ENCODE results near the gene AQP9.

AQP9 gene

GRCh38 chr15:58139276-58139988, 1.3 kb downstream of the AQP9 start:
- no peak for DNase-seq
- intact Hi-C loops (cut with DNase I) = no loop called here

DNA sequence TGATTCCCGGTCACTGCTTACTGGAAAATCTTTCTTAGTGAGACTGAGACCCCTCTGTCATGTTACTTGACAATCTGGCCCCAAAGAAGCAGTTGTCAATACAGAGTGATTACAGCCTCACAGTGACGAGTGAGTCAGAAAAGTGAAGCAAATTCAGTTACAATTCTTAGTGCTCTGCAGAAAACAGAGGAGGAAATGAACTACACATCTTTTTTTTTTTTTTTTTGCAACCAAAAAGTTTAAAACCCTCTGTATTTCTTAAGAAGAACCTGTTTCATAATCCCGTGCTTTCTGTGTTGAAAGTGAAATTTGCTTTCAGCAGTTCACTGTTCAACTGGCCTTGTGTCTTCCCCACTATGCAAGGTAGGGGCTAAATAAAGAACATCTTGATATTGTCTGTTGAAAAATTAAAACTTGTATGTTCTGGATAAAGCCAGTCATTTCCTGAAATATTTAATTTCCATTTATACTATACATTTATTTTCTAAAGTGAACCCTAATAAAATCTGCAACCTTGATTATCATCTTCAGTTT, 1.9 kb downstream of the AQP9 start:
- DNase-seq = no peak
- intact Hi-C loops (cut with DNase I) = no loop called here

DNA sequence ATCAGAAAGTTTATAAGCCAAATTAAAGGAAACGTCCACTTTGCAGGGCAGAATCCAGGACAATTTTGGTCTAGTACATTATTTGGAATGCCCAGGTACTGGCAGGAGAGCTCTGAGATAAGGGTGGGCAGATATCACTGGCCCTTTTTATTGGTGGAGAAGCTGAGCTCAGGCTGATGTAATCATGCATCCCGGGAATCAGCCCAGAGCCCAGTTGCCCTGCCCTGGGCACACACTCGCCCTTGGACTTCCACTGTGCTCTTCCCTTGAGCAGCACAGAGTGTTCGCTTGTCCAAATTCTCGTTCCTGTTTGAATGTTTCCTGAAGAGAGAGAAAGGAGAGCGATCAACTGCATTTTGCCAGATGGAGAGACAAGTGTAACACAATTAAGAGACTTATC, 3.7 kb downstream of the AQP9 start:
- DNase-seq = no peak
- intact Hi-C loops (cut with DNase I) = no loop called here

GRCh38 chr15:58142827-58143461, 4.8 kb downstream of the AQP9 start:
- no peak for DNase-seq
- intact Hi-C loops (cut with DNase I) = no loop called here

DNA sequence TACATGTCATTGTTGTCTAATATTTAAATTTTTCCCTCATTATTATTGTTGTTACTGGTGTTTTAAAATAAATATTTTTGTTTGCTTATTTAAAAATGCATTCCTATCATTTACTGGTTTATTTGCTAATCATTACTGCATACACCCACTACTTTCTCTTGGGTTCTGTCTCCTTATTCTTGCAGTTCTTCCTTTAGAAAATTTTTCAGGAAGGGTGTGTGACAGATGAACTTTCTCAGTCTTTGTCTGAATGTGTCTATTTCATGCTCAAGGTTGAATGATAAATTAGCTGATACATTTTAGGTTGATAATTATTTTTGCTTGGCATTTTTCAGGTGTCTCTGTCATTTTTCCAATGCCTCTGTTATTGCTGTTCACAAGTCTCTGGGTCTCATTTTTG, 7.4 kb downstream of the AQP9 start:
- DNase-seq = no peak
- intact Hi-C loops (cut with DNase I) = no loop called here

- no peak for DNase-seq
- intact Hi-C loops (cut with DNase I) = no loop called here
Observed at GRCh38 chr15:58146211-58146610, 8.0 kb downstream of the AQP9 start.

DNA sequence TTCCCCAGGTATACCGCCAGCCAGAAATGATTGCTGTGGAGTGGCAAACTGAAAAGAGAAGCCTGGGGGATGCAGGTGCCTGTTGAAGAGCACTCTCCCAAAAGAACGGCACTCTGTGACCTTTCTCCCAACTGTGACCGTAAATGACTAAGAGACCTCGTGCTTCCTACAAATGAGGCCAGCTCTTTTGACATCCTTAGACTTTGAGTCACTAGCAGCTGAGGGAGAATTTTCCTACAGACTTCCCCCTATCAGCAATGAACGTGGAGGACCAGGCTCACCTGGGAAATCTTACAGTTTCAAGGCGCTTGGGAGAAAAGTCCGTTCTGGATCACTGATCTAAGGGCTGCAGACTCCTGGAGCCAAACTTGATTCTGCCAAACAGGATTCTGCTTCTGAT, 8.6 kb downstream of the AQP9 start:
- intact Hi-C loops (cut with DNase I) = no loop called here
- DNase-seq = peak in 1 of 10 donors; percentile 57

DNA sequence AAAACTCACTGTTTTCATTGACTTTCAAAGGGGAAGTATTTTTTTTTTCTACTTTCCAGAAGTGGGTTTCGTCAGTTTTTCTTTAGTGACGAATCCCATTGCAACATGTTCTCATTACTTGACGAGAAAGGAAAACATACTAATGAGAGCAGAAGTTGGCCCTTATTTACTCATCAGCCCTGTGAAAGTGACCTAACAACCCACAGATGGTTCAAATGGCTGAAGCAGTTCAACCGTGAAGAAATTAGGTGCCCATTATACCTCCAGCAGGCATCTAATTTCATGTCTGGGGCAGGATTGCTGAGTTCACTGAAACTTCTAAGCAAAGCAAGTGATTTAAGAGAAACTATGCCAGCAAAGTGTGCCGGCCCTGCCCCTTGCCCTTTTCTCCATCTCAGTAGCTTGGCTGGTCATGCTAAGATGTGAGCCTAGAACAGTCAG, 9.0 kb downstream of the AQP9 start:
- intact Hi-C loops (cut with DNase I) = no loop called here
- no peak for DNase-seq

DNA sequence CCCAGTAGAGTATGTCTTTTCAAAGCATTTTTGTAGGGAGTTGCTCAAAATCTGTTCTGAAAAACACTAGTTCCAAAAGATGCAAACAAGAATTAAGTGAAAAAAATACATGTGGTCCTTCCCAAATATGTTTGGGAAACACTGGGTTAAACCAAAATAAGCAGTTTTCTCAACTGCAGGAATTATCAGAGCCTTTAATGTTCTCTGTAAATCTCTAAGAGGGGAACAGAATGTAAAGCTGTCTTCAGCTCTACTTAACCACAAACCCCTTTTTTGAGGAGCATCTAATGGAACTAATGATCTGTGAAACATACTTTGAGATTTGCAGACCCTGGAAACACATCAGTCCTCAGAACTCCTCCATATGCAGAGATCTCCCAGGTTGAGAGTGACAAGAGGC, 9.9 kb downstream of the AQP9 start:
- no peak for DNase-seq
- intact Hi-C loops (cut with DNase I) = no loop called here

DNA sequence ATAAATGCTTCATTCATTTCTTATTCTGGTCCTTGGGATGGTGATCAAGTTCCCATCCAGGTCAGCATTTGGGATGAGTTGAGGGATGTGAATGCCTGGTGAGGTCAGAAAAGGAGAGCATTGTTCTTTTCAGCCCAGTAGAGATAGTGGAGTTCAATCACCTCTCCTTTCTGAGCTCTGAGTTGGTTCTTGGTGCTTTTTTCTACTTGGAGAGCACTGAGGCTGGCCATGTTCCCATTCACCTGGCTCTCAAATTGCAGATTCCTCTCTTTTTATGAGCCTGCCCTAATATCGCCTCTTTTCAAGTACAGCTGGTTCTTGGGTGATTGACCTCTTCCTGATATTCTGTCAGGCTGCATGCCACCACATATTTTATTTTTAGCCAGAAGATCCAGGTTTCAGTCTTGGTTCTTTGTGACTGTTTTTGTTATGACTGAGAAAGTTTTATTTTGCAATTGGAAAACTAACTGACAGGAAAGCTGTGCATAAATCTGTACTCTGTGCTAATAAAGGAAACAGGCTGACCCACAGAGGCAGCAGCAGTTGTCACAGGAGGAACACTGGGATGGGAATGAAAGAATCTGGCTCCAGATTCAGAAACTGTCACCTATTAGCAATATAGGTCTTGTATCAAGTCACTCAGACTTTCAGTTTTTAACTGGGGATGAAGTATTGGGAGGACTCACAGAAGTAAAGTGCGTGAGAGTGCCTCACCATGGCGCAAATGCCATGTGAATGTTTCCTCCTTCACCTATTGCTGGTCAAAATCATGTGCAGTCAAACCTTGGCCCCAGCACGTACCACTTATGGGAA, 10.7 kb downstream of the AQP9 start:
- no peak for DNase-seq
- intact Hi-C loops (cut with DNase I) = no loop called here

DNA sequence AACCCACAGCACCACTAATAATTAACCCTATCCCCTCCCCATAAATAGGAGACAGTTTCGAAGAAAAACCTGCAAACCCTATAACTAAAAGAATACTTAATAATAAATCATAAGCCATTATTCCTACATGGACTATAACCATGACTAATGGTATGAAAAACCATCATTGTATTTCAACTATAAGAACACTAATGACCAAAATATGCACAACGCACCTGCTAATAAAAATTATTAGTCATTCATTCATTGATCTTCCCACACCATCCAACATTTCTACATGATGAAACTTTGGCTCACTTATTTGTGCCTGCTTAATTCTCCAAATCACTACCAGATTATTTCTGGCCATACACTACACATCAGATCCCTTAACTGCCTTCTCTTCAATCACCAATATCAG, 16.6 kb downstream of the AQP9 start:
- DNase-seq = no peak
- intact Hi-C loops (cut with DNase I) = no loop called here

- DNase-seq = no peak
- intact Hi-C loops (cut with DNase I) = no loop called here
Observed at GRCh38 chr15:58159827-58160386, 21.7 kb downstream of the AQP9 start.

DNA sequence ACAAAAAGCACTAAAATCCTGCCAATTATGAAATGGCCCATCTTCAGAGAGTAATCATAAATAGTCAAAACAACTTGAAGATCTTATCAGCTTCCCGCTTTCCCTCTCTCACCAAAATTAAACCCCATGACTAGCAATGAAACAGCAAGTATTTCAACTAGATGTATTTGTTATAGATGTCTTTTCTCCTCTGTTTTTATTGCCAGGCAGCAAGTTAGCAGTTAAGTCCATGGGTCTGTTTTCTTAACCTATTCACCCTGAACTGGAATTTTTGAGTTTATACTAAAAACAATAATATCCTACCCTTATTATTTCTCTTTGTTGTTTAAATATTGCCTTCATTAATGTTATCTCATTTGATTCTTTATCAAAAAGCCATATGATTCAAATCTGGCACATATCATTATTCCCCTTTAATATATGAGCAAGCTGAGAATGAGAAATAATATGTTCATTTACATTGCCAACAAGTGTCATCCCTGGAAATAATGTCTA, 23.3 kb downstream of the AQP9 start:
- no peak for DNase-seq
- intact Hi-C loops (cut with DNase I) = no loop called here

DNA sequence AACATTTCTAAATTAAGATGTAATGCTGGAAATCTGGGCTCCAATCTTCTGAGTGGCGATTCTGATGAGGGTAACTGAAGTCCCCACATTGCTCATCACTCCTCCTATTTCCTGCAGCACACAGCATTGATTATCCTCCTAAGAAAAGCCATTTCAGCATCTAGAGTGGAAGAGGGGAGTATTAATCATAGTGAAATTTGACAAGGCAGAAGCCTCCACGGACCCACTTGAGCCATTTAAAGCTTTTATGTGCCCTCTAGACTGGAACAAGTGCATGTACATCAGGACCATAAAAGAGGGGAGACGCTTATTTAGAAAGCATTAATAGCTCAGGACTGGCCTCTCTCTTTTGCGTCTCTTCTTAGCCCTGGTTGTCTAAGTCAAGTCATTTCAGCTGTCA, 25.8 kb downstream of the AQP9 start:
- intact Hi-C loops (cut with DNase I) = no loop called here
- DNase-seq = no peak

- no peak for DNase-seq
- intact Hi-C loops (cut with DNase I) = no loop called here
Observed at GRCh38 chr15:58164926-58165325, 26.7 kb downstream of the AQP9 start.

- peak in 5 of 10 donors; percentile 14 to 78 (median 18) for DNase-seq
- intact Hi-C loops (cut with DNase I) = no loop called here
Observed at GRCh38 chr15:58165661-58166060, 27.5 kb downstream of the AQP9 start.

GRCh38 chr15:58167095-58167691, 29.0 kb downstream of the AQP9 start:
- DNase-seq = no peak
- intact Hi-C loops (cut with DNase I) = no loop called here

- DNase-seq = no peak
- intact Hi-C loops (cut with DNase I) = no loop called here
Observed at GRCh38 chr15:58169934-58170333, 31.8 kb downstream of the AQP9 start.

DNA sequence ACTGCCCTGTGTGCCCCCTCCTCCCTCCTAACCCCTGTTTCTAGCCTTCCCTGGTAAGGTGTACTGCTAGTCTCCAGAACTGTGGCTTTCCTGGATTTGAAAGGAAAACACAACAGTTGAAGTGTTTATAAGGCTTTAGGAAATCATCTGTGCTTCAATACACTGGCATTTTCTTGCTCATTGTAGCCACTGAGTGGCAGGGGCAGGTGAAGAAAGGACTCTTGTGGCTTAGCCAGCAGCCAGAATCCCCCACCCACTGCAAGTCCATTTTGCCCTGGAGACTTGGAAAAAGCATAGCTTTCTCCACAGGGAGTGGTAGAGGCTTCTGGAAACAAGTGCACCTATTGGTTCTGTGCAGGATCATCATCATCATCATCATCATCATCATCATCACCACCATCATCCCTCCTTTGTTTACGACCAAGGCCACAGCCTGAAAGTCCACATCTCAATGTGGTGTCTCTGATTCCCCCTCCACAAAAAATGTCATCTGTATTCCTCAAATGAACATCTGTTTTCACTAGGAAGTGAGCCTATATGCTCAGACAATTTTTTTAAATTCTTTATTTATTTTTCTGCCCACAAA, 33.4 kb downstream of the AQP9 start:
- intact Hi-C loops (cut with DNase I) = no loop called here

DNA sequence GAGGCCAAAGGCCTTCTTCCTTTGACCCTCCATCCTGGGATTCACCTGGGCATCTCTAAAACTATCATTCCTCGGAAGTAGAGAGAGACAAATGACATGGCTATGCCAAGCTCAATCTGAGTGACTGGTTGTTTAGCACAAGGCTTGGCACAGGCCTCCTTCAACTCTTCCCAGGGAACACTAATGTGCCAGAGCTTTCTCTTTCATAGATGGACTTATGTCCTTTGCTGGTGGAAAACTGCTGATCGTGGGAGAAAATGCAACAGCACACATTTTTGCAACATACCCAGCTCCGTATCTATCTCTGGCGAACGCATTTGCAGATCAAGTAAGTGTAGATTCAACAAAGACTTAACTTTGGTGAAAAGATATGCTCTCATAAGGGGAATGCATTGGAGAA, 36.5 kb downstream of the AQP9 start:
- intact Hi-C loops (cut with DNase I) = no loop called here
- DNase-seq = no peak

More for the DNA sequence above, 33.4 kb downstream of the AQP9 start:
- no peak for DNase-seq
